GM19455 (cell line): ENCODE results near the gene ABHD12.

ENCODE experiments used
- ATAC-seq: cut with Tn5 transposase; IDR thresholded peaks from one replicate; pipeline ENCODE4 v1.9.1; 2021; ENCODE audit not compliant: unreplicated experiment

ABHD12 gene

GRCh38 chr20:25280574-25281535 lies 109.8 kb downstream of the ABHD12 start:
- no peak for ATAC-seq

- ATAC-seq: no peak
Measured at GRCh38 chr20:25280051-25280573, 110.5 kb downstream of the ABHD12 start.

- ATAC-seq: no peak
Measured at GRCh38 chr20:25279403-25279802, 111.2 kb downstream of the ABHD12 start.

GRCh38 chr20:25278636-25279361 lies 111.8 kb downstream of the ABHD12 start:
- no peak for ATAC-seq

GRCh38 chr20:25277941-25278521 lies 112.6 kb downstream of the ABHD12 start:
- ATAC-seq: no peak

- ATAC-seq: no peak
Measured at GRCh38 chr20:25277051-25277801, 113.4 kb downstream of the ABHD12 start.

DNA sequence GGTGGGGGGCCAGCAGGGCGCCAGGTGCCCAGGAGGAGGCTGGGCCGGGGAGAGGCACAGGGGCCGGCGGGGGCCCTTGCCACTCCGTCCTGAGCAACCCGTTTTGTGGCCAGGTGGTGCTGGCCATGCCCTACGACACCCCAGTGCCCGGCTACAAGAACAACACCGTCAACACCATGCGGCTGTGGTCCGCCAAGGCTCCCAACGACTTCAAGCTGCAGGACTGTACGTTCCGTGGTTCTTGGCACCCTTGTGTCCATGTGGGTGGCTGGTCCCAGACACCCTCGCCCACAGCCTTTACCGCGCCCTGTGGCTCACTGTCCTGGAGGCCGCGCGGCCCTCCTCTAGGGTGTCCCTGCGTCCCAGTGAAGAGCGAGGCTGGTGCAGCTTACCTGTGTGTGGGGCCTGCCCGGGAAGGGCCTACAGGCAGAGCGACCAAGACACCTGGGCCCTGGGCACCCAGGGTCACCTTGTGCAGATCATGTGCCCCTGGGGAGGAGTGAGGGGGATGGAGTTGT lies 114.0 kb downstream of the ABHD12 start:
- ATAC-seq: no peak

DNA sequence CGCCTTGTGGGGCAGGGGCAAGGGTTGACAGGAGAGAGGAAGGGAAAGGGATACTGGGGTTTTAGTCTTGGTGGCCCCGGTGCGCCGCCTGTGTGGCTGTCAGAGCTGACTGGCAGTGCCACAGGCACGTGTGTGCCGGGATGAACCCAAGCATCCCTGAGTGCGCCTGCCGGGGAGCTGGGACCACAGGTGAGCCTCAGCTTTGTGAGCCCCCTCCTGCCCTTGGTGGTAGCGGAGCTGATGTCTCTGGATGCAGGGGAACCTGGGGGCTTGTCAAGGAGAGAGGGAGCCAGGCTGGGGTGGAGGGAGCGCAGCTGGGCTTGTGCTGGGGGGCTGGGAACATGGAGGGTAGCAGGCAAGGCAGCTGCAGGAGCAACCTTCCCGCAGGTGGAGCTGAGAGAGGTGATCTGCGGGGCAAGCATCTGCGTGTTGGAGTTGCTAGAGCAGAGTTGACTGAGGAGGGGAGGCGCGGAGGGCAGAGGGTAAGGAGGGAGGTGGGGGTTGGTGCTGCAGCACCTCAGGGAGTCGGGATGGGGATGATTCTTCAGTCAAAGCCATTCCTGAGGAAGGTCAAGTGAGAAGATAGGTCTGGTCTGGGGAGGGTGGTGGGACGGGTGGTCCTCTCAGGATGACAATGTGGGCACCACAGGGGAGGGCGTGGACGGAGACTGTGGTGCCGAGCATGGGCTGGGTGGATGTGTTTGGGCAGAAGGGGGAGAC lies 114.7 kb downstream of the ABHD12 start:
- ATAC-seq: no peak

DNA sequence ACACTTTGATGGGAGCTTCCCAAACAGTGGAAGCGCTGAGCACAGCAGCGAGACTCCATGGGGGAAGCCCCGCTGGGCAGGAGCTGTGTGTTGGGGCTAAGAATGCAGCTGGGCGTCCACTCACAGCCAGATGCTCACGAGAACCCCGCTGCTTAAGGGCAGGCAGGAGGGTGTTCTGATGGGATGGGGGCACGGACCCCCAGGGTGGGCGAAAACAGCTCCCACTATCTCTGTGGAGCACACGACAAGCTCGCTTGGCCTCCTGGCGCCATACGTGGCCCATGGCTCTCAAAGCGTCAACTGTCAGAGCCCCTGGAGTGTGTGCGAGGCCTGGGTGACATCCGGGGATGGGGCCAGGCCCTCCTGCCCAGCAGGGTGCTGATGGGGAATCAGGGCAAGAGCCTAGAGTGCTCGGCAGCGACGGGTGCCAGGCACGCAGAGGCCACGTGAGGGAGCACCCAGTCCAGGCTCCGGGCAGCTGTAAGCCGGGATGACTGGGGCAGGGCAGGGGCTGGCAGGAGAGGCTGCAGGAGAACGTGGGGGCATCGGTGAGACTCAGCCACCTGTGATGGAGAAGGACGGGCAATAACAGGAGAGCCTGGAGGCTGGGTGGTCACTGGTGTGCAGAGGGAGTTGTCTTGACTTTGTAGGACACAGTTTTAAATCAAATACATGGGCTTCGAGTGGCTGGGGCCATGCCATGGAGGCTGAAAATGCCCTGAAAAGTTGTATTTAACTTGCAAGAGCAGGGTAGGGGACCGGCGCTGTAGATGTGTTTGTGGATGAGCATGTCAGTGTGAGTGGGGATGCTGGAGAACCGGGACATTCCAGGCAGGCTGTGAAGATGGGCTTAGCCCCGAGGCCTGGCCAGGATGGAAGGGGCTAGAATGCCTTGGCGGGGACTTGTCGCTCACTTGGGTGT lies 115.5 kb downstream of the ABHD12 start:
- ATAC-seq: no peak

DNA sequence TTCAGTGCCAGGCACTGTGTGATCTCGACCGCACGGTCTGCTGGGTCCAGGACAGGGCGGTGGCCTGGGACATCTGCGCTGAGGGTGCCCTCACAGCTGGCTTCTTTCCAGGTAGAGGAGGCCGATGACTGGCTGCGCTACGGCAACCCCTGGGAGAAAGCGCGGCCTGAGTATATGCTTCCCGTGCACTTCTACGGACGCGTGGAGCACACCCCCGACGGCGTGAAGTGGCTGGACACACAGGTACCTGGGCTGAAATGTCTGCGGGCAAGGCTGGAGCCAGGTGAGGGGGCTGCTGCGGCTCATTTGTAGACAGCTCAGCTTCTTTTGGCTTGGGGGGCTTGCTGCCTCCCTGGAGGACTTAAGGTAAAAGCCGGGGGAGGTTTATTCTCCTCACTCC lies 116.2 kb downstream of the ABHD12 start:
- ATAC-seq: no peak

DNA sequence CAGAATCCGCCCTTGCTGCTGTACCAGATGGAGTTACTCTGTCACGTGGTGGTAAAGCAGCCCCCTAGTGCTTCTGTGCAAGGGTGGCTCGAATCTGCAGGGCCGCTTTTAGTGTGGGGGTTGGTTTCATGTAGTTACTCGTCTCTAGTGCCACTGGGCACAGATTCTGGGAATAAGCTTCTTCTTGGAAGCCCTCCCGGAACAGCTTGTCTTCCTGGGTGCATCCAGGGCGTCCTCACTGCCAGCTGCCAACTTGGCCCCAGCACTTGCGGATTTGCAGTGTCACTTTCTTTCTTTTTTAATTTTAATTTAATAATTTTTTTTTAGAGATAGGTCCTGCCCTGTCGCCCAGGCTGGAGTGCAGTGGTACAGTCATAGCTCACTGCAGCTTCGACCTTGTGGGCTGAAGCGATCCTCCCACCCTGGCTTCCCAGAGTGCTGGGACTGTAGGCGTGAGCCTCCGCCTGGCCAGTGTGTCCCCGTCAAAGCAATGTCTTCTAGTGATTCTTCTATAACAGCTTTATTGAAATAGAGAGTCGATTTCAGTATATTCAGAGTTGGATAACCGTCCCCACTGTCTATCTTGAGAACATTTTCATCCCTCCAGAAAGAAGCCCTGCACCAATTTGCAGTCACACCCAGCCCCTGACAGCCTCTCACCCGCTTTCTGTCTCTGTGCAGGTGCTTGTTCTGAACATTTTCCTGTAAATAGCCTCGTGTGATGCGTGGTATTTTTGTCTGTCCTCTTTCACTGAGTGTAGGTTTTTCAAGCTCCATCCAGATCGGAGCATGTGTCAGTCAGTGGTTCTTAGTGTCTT lies 116.9 kb downstream of the ABHD12 start:
- ATAC-seq: no peak

GRCh38 chr20:25273046-25273445 lies 117.6 kb downstream of the ABHD12 start:
- no peak for ATAC-seq

DNA sequence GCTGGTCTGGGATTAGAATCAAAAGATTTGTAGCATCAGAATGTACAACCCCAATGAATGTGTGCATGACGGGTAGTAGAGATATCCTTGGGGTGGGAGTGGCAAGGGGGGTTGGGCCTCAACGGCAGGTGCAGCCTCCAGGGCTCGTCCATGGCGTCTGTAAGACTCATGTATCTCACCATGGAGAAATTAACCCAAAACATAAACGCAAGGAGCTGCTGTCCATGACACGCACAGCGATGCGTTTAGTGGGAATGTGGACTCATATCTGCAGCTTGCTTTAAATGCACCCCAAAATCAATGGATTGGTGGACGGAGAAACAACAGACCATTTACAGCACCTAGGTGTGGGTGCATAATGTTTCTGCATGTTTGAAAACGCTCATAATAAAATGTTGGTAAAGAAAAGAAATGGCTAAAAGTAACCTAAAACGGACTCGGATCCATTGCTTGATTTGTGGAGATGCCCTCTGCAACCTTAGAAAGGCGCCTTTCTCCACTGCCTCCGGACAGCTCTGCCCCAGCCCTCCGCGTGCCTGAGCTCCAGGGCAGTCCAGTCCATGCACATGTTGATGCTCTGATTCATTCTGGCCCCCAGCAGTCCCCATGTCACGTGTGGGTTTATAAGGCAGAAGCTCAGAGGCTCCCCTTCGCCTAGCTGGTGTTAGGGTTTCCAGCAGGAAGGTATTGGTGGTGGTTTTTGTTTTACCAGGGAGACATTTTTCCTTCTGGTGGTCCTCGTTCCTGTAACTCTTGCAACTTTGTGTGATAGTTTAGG lies 118.2 kb downstream of the ABHD12 start:
- ATAC-seq: no peak

GRCh38 chr20:25271486-25272222 lies 119.0 kb downstream of the ABHD12 start:
- no peak for ATAC-seq

- ATAC-seq: no peak
Measured at GRCh38 chr20:25270829-25271251, 119.8 kb downstream of the ABHD12 start.

DNA sequence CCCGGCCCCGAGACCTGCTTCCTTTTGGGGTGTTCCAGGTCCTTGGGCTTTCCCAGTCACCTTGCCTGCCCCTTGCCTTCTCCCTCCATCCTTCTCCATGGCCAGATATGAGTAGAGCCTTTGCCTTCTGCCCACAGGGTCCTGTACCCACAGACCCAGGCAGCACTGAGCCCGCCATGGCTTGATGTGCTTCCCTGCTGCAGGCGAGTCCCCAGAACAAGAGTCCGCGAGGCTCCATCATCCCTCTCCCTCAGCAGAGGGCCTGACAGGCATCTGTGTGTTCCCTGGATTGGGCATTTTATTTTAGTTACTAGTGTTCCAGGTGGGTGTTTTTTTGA lies 120.8 kb downstream of the ABHD12 start:
- ATAC-seq: no peak
